Activated CD8-positive, alpha-beta memory T cell treated with anti-CD3 and anti-CD28 coated beads, Interleukin-2, amount 50 U/mL, for 1 hour (primary cell): ENCODE data around the gene DGKG.

ENCODE experiments used
- DNase-seq: peaks from one replicate; pipeline ENCODE4 v3.0.0-alpha.2; 2020; ENCODE audit errors: extremely low read depth

The DGKG gene

DNA sequence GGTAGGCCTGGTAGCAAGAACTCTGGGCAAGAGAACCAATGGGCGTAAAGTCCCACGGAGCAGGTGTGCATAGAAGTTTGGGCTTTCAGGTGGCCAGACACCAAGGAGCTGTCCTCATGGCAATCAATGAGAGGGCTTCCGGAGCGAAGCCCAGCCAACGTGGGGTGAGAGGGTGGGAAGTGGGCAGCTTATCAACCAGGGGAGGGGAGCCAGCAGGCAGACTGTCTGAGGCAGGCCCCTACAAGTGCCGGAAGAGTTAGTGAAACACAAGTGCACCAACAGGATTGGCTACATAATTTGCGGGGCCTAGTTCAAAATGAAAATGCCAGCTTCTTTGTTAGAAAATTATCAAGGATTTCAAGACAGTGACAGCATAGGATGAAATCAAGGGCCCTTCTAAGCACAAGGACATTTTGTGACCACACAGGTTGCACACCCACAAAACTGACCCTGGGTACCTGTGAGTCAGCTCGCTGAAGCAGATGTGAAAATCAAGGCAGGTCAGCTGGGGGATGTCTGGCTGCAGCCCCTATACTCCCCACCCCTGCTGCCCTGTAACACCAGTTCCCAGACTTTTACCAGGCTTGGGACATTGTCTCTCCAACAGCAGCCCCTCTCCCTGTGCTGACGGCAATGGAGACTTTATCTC lies 151.1 kb downstream of the DGKG start:
- DNase-seq, result no peak

DNA sequence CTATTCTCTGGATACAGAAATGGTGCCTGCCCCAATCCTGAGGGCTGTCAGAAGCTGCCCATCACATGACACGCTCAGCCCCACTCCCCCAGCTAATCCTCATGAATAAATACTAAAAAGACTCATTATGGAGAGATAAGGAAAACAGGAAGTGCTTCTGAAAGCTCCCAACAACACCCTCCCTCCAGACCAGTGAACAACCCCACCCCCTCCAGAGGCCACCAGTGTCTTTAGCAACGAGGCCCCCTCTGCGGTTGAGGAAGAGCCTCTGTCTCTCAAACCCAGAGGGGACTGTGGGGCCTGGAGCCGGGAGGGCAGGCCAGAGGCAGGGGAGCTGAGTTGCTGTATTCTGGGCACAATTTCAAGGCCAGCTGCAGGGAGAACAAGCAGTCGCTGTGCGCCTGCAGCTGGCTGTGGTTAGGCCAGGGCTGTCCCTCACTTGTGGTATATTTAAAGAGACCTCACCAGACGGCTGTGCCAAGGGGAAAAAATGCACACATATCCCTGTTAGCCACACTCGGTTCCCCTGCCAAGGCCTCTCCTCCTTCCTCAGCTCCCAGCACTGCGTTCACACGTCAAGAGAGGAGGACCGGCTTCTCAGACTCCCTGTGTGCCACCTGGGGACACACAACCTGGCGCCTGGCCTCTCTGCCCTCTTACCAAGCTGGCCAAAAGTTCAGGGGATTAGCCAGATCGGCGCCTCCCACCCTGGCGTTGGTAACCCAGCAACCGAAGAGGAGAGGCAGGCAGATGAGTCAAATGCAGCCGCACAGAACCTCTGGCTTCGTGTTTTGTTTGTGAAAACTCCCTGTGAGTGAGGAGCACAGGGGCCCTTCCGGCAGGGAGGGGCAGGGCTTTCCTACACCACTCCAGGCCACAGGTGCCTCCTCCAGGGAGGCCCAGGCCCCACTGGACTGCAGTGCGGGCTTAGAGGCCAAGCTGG lies 152.0 kb downstream of the DGKG start:
- DNase-seq, result no peak

DNA sequence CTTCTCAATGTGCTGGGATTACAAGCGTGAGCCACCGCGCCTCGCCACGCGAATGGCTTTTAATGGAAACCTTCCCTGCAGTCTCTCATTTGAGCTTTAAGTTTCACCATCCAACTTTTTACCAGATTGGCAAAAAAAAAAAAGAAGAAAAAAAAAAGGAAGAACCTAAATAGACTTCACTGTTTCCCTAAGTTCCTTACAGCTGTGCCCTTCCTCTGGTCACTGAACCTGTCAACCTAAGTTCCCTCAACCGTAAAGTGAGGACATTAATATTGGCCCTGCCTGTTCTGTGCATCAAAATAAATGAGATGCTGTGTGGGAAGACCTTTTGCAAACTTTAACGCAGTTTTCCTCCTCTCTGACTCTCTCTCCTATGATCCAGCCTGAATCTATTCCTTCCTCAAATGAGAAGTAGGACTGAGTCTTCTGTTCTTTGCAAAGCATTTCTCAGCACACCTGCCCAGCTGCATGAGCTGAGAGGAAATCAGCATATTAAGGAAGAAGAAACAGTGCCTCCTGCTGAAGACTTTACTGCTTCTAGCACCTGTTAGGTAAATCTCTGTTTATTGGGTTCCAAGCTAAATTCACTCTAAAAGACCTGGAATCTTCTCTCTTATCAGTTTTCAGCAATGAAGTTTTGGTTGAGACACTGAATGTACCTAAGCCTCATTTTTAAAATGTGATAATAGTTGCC lies 153.6 kb downstream of the DGKG start:
- no peak for DNase-seq

DNA sequence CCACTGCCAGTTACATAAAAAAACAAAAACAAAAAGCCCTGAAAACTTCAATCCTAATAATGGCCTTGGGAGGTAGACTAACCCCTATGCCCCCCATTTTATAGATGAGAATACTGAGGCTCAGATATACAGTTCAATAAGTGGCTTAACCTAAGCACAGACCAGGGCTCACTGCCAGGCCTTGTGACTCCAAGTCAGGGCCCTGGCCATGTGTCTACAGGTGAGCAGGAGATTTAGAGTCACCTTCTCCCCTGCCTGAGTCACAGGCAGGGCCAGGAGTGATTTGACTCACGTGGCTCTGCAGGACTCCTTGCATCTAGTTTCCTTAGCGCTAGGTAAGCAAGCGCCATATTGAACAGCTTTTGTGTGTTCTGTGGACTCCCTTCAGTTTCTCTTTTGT lies 154.5 kb downstream of the DGKG start:
- DNase-seq, result no peak

GRCh38 chr3:186200726-186201125 lies 161.3 kb downstream of the DGKG start:
- no peak for DNase-seq

DNA sequence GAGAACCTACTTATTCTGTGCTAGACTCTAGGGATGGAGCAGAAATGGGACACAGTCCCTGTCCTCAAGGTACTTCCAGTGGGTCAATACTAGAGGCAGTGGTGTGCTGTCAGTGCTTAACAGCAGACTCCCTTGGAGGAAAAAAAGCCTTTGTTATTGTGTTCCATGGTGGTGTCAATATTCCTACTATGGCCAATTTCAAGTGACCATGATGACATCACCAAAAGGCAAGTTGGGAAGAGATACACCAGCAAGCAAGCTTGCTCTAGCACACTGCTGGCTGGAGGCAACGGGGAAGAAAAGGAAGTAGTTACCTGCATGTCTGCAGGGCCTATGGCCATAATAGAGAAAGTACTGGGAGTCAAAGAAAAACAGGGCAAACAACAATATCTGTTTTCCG lies 163.6 kb downstream of the DGKG start:
- no peak for DNase-seq

- no peak for DNase-seq
Measured at GRCh38 chr3:186194451-186194811, 167.6 kb downstream of the DGKG start.

DNA sequence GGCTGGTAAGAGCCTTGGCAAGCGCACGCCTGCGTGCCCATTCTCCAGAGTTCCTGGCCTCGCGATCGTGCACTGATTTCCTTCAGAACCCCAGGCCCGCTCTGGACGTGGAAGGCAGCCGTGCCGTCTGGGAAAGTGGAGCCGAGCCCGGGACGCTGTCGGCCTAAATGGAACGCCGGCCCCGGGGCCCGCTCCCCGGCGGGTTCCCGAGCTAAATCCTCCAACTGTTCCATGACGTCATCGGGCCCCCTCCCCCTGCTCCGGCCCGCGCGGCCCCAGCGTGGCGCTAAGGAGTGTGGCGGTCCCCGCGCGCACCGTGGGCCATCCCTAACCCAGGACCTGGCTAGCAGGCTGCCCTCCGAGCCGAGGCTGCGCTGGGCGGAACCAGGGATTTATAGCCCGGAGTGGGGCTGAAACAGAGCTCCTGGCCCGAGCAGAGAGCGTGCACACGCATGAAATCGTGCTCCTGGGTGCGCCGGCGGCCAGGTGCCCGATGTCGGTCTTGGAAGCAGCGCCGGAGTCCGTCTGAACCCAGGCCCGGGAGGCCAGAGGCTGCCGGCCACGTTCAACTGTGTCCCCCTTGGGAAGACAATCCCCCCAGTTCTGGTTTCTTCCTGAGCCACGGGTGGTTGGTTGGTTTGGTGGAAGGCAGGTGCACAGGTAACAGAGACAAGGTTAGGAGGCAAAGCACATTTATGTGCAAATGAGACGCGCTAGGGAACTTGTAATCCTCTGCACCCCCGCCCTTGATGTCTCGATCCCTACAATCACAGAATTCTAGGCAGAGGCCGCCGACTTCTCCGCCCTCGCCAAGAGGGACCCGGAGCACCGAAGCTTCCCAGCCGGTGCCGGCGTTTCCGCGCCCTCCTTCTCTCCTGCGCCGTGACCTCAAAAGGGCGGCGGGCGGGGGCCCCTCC lies 168.2 kb downstream of the DGKG start:
- no peak for DNase-seq

GRCh38 chr3:186192823-186193222 lies 169.2 kb downstream of the DGKG start:
- no peak for DNase-seq

GRCh38 chr3:186189492-186189891 lies 172.5 kb downstream of the DGKG start:
- DNase-seq, result no peak

DNA sequence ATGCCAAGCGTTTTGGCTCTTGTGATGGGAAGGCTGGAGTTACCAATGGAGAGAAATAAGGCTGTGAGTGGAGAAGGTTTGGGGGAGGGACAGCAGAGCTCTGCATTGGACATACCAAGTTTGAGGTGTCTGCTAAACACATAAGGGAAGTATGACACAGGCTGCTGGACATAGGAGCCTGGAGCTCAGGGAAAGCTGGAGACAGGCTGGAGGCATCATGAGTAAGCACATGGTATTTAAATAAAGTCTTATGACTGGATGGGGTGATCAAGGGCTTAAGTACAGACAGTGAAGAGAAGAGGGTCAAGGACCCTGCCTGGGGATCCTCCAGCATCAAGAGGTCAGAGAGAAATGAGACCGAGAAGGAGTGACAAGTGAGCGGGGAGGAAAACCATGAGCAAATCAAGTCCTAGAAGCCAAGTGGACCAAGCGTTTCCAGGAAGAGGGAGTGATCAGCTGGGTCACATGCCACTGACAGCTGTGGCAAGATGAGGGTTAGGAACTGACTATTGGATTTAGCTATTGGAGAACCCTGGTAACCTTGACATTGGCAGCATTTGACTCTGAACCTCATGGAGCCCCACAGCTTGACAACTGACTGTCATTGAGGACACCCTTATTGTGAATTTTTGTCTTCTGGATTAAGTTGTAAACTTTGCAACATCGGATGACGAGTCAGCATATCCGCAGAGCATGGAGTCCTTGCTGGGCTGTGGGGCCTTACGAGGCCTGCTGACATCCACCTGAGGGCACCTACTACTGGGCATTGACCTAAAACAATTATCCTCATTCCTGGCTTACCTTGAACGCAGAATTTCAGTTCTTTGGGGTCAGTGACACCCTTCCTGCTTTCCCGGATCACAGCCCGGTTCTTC lies 174.4 kb downstream of the DGKG start:
- DNase-seq, result no peak

- no peak for DNase-seq
Measured at GRCh38 chr3:186185194-186185787, 176.7 kb downstream of the DGKG start.

DNA sequence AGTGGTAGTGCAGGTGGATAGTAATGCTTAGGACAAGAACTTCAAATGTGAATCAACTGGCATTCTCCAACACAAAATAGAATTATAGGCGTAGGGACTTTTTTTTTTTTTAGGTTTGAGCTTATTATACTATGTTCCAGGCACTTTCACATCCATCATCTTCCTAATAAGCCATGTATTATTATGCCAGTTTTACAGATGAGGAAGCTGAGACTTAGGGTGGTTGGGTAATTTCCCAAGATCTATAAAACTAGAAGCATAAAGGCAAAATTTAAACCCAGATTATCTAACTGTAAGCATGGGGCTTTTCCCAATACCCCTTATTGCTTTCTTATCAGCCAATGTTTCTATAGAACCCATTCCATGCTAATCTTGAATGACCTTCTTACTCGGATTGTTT lies 178.0 kb downstream of the DGKG start:
- DNase-seq, result no peak

GRCh38 chr3:186182850-186183249 lies 179.2 kb downstream of the DGKG start:
- no peak for DNase-seq

DNA sequence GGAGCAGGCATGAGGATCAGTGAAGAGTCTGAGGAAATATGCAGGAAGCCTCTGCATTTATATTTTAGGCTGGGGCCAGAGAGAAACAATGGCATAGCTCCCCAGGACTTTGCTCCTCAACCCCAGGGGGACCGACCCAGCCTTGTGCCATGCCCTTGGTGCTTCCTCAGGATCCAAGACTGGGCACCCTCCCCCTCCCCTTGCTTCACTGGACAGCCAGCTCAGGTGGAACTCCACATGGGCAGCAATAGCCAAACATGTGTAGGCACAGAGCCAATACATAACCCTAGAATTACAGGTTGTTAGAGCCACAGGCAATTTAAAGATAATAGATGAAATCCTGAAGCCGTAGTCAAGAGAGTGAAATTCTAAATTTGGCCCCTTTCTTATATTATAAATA lies 180.1 kb downstream of the DGKG start:
- no peak for DNase-seq

DNA sequence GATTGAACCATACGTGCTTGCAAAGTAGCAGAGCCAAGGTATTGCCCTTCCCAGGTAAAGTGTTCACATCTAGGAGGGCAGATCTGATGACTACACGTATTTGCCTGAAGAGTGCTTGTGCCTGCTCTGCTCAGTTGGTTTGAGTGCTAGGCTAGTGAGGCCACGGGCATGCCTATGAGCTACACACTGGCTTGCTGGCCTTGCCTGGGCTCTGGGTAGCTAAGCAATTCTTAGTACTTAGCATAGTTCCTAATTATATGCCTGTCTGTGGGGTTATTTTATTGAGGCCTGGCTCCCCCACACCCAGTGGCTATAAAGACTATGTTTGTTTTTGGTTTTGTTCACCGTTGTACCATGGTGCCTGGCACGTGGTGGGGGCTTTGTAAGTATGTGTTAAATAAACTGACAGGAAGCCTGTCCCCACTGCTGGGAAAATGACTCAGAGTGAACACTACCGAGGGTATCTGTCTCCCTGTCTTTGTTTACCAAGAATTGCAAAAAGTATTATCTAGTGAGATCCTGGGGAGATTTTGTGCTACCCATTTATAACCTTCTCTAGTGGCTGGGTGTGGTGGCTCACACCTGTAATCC lies 181.0 kb downstream of the DGKG start:
- DNase-seq, result no peak

GRCh38 chr3:186180151-186180550 lies 181.9 kb downstream of the DGKG start:
- no peak for DNase-seq

DNA sequence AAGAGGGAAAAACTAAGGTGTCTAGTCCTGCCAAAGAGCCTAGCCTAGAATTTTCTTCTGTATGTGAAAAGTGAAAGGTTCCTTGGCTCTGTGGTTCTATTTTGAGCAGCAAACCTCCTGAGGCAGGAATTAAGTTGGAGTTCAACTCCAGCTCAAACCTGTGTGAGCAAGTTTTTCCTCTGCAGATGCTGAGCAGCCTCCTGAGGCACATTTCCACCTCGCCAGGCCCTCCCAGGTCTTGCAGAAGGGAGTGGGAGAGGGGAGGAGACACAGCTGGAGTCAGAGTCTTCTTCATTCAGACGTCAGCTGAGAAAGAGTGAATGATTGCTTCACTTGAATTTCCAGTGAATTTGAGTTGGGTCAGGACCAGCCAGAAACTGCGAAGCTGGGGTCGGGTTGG lies 183.6 kb downstream of the DGKG start:
- no peak for DNase-seq

DNA sequence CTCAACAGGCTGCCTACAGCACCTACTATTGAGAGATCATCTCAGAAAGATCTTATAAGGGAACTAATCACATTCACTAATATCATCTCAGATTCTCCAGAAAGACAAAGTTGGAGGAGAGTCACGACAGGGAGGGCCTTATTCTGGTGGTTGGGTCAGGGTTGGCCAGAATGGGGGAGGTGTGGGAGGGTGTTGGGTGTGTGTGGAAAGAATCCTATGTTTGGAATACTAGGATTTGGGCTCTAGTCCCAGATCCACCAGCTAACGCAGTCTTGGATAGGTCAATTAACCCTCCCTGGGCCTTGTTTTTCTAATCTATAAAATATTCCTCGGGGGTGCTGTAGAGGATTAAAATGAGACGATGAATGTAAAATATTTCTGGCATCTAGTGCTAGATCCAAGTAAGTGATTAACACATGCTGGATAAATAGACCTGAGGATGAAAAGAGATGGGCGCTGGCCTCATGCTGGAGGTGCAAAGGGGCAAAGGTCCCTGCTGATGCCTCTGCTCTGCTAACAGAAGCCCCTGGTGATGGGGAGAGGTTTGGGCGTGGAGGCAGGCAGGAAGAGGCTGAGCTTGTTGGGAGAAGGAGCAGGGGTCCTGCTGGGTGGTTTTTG lies 185.6 kb downstream of the DGKG start:
- DNase-seq, result no peak
